Measurements from ENCODE around the gene LYRM1. TPM values are rescaled to one million over a fixed set of nuclear protein-coding genes. Genes with fewer than 3 reads are reported as not detected.

The LYRM1 gene
- total and polyA plus RNA-seq, 2 experiments from 2014 or later: 18.7 to 24.8 TPM

GRCh38 chr16:20949660-20950059, 49.1 kb downstream of the LYRM1 start (continued):
- no peak for TF ChIP-seq CTCF (conservative IDR thresholded peaks at IDR 0.05; ENCODE audit: low read depth in 2 of 2)

GRCh38 chr16:20950294-20950693, 49.7 kb downstream of the LYRM1 start:
- Histone ChIP-seq H3K36me3 (ENCODE audit: insufficient read depth) (no peaks in the 10 kb centered on the region), H3F3A (replicated peaks; ENCODE audit: low read depth) (no peaks in the 10 kb centered on the region), H3K27ac (ENCODE audit: low read depth) (no peak overlapping the region), H3K4me1 (ENCODE audit: insufficient read depth) (peaks cover 8% of the 10 kb centered on the region), H3K79me2 (replicated peaks; ENCODE audit: insufficient read depth) (no peaks in the 10 kb centered on the region), H3K4me3 (no peak overlapping the region), H4K20me1 (replicated peaks; ENCODE audit: insufficient read depth) (no peaks in the 10 kb centered on the region), H2AFZ (no peak overlapping the region), H3K9me2 (ENCODE audit: insufficient read depth) (no peaks in the 10 kb centered on the region), H3K4me2 (no peak overlapping the region), H3K27me3 (ENCODE audit: insufficient read depth) (no peaks in the 10 kb centered on the region)
- Mint-ChIP-seq H3K36me3 (ENCODE audit: low read depth) (no peaks in the 10 kb centered on the region), H3K4me1 (peaks cover 14% of the 10 kb centered on the region; the same call in 2 of the 3 replicates), H3K4me3 (no peak overlapping the region), H3K27me3 (ENCODE audit: insufficient read depth, low read depth, poor library complexity) (peaks cover 7% of the 10 kb centered on the region), H3K9me3 (no peaks in the 10 kb centered on the region; the same call in 2 of the 3 replicates), H3K27ac (no peak overlapping the region)
- no peak for DNase-seq (ENCODE audit: low spot score)
- no peak for ATAC-seq
- TF ChIP-seq ZNF462 (CRISPR knock-in tag; IDR thresholded peaks at IDR 0.05): no peak
- no peak for TF ChIP-seq JUNB (IDR thresholded peaks at IDR 0.05; ENCODE audit: unreplicated experiment)
- TF ChIP-seq, protein P1, sequence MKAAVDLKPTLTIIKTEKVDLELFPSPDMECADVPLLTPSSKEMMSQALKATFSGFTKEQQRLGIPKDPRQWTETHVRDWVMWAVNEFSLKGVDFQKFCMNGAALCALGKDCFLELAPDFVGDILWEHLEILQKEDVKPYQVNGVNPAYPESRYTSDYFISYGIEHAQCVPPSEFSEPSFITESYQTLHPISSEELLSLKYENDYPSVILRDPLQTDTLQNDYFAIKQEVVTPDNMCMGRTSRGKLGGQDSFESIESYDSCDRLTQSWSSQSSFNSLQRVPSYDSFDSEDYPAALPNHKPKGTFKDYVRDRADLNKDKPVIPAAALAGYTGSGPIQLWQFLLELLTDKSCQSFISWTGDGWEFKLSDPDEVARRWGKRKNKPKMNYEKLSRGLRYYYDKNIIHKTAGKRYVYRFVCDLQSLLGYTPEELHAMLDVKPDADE (IDR thresholded peaks at IDR 0.05): no peak
- TF ChIP-seq CREB1 (CRISPR knock-in tag; IDR thresholded peaks at IDR 0.05; ENCODE audit: low read depth): no peak
- TF ChIP-seq ZNF114 (CRISPR knock-in tag; IDR thresholded peaks at IDR 0.05): no peak
